HG03108 (cell line): ENCODE data around the gene GNG4.

ENCODE experiments used
- ATAC-seq: cut with Tn5 transposase; IDR thresholded peaks from one replicate; pipeline ENCODE4 v1.9.1; 2021; ENCODE audit warnings: moderate library complexity; ENCODE audit not compliant: unreplicated experiment

GNG4 gene

GRCh38 chr1:235649368-235650163 lies at the start of gene GNG4:
GNG4 (minus strand) TSS chr1:235649784; CDS start chr1:235583838, 65,946 bp downstream.
- no peak for ATAC-seq

GRCh38 chr1:235697508-235697907 lies 47.9 kb upstream of the GNG4 start:
- no peak for ATAC-seq

DNA sequence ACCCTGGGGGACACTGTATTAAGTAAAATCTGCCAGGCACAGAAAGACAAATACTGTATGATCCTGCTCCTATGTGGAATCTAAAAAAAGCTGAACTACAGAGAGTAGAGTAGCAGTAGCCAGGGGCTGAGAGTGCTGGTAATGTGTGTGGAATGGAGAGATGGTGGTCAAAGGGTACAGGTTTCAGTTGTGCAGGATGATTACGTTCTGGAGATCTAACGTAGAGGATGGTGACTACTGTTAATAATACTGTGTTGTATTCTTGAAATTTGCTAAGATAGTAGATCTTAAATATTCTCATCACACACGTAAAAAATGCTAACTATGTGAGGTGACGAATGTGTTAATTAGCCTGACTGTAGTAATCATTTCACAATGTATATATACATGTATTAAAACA lies 39.8 kb upstream of the GNG4 start:
- no peak for ATAC-seq

- no peak for ATAC-seq
These were observed 38.5 kb upstream of the GNG4 start for GRCh38 chr1:235688096-235688495.

GRCh38 chr1:235683653-235684052 lies 34.1 kb upstream of the GNG4 start:
- ATAC-seq: no peak

- ATAC-seq: no peak
These were observed 32.6 kb upstream of the GNG4 start for GRCh38 chr1:235682216-235682615.

DNA sequence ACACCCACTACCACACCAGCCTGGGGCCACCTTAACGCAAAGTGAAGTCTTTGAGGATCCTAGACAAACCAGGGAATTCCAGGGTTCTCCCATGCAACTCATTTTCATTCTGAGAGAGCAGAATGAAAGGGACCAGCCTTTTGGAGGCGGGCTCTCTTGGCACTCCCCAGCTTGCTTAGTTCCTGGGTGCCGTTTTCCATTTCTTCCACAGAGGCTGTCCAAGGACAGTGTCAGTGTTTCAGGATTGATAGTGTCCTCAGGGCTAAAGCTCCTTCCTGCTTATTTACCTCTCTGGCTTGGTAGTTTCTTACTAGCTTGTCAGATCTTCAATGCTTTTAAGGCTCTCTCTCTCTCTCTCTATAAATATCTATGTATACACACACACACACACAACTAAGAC lies 30.1 kb upstream of the GNG4 start:
- no peak for ATAC-seq

- ATAC-seq: no peak
These were observed 29.4 kb upstream of the GNG4 start for GRCh38 chr1:235679005-235679404.

DNA sequence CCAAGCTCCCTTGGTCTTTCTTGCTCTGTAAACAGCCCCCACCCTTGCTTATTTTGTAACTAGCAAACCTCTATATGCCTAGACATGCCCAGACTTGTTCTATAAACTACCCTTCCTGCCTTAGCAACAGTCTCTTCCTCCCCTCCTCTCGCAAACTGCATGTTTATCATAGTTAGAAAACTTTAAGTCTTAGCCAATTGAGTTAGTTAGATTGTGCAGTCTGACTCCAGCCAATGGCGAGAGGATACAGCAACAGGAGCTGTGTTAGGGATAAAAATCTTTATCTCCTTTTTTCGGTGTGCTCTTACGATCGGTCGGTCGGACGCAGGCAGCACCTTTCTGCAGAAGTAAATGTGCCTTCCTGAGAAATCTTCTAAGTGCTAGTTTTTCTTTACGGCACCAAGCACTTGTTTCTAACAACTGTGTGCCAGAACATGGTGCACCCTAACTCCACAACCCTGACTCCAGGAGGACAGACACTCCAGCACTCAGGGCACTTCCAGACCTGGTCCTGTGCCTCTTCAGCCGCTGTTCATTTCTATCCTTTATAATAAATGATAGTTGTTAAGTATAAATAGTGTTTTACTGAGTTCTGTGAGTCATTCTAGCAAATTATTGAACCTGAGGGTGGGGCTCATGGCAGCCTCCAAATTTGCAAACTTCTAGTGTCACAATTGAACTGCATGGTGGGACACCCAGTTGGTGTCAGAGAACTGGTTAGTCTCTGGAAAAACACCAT lies 25.7 kb upstream of the GNG4 start:
- no peak for ATAC-seq

DNA sequence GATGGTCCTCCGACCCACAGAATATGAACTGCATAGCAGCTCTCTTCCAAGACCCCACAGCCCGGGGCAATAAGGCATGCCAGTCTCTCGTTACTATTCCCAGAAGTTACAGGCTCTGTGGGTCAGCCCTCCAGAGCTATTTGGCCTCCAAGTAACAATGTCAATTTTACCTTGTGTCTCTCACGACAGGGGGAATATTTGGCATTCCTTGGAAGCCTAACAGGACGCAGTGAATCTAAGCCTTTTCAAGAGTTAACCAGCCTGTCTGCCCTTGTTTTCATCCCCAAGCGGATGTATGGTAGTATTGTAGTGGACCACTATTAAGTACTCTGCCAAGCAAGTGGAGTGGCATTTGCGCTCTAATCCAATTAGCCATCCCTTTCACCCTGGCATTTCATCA lies 24.4 kb upstream of the GNG4 start:
- no peak for ATAC-seq

DNA sequence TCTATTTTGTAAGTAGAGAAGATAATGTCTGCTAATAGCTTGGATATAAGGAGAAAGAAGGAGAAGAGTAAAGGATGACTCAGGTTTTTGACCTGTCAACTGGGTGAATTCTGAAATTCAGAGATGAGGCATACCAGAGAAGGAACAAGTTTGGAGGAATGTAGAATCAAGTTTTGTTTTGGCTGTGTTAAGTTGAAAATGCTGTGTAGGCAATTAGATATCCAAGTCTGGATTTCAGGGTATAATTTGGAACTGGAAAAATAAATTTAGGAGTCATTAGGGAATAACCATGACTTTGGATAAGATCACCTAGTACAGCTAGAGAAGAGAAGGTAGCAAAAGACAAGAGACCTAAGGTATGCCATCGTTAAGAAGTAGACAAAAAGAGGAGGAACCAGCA lies 22.4 kb upstream of the GNG4 start:
- no peak for ATAC-seq

DNA sequence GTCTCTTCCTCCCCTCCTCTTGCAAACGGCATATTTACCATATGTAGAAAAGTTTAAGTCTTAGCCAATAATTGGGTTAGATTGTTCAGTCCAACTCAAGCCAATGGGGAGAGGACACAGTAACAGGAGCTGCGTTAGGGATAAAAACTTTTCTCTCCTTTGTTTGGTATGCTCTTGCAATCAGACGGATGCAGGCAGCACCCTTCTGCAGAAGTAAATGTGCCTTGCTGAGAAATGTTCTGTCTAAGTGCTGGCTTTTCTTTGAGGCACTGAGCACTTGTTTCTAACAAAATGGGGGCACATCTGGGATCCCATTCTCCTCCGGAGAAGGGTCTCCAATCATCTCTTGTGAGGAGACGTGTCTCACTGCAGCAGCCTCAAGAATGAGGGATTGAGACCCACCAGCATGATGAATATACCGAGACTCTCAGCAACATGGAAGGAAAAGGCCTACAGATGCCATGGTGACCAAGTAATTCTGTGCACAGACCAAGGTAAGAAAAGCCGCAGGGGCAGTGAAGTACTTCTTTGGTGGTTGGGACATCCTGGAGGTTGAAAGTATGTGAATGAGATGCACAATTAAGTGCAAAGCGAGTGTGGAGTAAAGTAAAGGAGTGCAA lies 20.7 kb upstream of the GNG4 start:
- no peak for ATAC-seq

DNA sequence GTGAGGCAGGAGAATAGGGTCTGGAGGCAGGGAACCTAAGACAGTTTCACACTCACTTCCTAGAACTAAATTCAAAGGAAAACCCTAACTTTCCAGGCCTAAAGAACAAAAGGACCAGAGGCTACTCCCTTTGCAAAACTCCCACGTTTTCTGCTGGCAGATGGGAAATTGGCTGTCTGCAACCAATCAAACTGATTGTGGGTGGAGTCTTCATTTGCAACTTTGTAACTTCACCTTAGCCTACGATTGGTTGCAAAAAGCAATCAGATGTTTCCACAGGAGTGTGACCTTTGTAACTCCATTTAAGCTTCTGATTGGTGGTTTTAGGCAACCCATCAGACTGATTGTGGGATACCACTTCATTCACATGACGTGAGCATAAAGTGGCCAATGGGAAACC lies 19.7 kb upstream of the GNG4 start:
- no peak for ATAC-seq

GRCh38 chr1:235663628-235664027 lies 14.0 kb upstream of the GNG4 start:
- ATAC-seq: no peak

GRCh38 chr1:235661568-235661967 lies 12.0 kb upstream of the GNG4 start:
- ATAC-seq: no peak

GRCh38 chr1:235659186-235659771 lies 9.7 kb upstream of the GNG4 start:
- no peak for ATAC-seq

- ATAC-seq: no peak
These were observed 8.4 kb upstream of the GNG4 start for GRCh38 chr1:235657747-235658526.

- no peak for ATAC-seq
These were observed 7.7 kb upstream of the GNG4 start for GRCh38 chr1:235657269-235657668.

GRCh38 chr1:235652364-235652763 lies 2.8 kb upstream of the GNG4 start:
- ATAC-seq: no peak

DNA sequence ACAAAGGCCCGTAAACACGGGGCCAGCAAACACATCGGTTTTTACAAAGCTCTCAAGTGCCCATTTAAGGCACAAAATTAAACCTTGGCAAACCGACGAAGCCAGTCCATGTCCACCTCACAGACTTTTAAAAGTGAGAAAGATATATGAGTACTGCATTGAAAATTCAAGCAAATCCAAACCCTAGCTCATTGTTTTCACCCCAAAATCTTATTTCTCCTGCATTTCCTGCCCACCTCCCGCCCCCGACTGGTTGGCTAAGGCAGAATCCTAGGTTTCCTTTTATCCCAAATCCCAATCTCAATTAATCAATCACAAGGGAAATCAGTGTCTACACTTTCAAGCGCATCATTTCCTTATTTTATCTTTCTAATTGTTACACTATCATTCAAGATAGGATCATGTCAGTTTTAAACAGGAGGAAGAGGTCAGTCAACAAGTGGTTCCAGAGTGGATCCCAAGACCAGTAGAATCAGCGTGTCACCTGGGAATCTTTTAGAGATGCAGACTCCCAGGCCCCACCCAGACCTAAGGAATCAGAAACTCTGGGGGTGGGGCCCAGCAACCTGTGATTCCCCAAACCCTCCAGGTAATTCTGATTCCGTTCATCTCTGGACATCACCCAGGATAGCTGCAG lies 1.7 kb upstream of the GNG4 start:
- ATAC-seq: no peak
